Lung (tissue), 12 donors: Measurements from ENCODE around the gene PRAC1. TPM values are rescaled to one million over a fixed set of nuclear protein-coding genes. Genes with fewer than 3 reads are reported as not detected.

Source experiments
- ATAC-seq: fragments of 200-7000 bp; cut with Tn5 transposase; one replicate; pipeline ENCODE4 v1.9.1; 2020; ENCODE audit warnings: moderate number of reproducible peaks; ENCODE audit not compliant: insufficient read depth, low FRiP score
- DNase-seq, 3 donors: peaks; one replicate each; pipeline ENCODE4 v3.0.0-alpha.2; 2013 to 2017
- H3K27ac ChIP-seq, 2 donors: one replicate each; pipeline ENCODE4 v1.5.1; 2013; ENCODE audit warnings: mild to moderate bottlenecking in 2 of 2, moderate library complexity in 2 of 2, control low read depth in 1 of 2, inconsistent platforms in 1 of 2, low read depth in 1 of 2, low read length in 1 of 2
- H3K27me3 ChIP-seq, 3 donors: one replicate each; pipeline ENCODE4 v1.5.1; 2013; ENCODE audit warnings: low read length in 2 of 3; ENCODE audit not compliant: control insufficient read depth in 3 of 3, insufficient read depth in 3 of 3
- H3K36me3 ChIP-seq, 4 donors: one replicate each; pipeline ENCODE4 v1.5.1; 2013; ENCODE audit warnings: low read length in 4 of 4, mild to moderate bottlenecking in 1 of 4, moderate library complexity in 1 of 4; ENCODE audit not compliant: control insufficient read depth in 4 of 4, insufficient read depth in 4 of 4
- H3K4me1 ChIP-seq, 5 donors: one replicate each; pipeline ENCODE4 v1.5.1; 2013; ENCODE audit warnings: low read length in 5 of 5, mild to moderate bottlenecking in 2 of 5, moderate library complexity in 1 of 5; ENCODE audit not compliant: control insufficient read depth in 5 of 5, insufficient read depth in 5 of 5
- H3K4me3 ChIP-seq: one replicate; pipeline ENCODE4 v1.5.1; 2013; ENCODE audit warnings: mild to moderate bottlenecking, control low read depth, moderate library complexity
- H3K9ac ChIP-seq, 2 donors: one replicate each; pipeline ENCODE4 v1.5.1; 2013; ENCODE audit warnings: low read length in 2 of 2, control low read depth in 1 of 2; ENCODE audit not compliant: insufficient read depth in 1 of 2
- H3K9me3 ChIP-seq, 4 donors: one replicate each; pipeline ENCODE4 v1.5.1; 2013; ENCODE audit warnings: low read length in 3 of 4, mild to moderate bottlenecking in 1 of 4, moderate library complexity in 1 of 4; ENCODE audit not compliant: control insufficient read depth in 4 of 4, insufficient read depth in 3 of 4
- CTCF ChIP-seq: IDR thresholded peaks from 2 replicates; pipeline ENCODE4 v1.5.1; 2012; ENCODE audit warnings: mild to moderate bottlenecking; ENCODE audit errors: control extremely low read depth, extremely low read depth
- WGBS, 2 donors: extraction: QIAGEN DNeasy Blood & Tissue Kit; methylation state at CpG; one replicate each; pipeline ENCODE4 v1.1.7; 2013; 5-methylcytosine and 5-hydroxymethylcytosine counted together
- polyA plus RNA-seq, 2 donors: library from polyadenylated mRNA; stranded (reverse); fragments of 200-250 nt; gene quantifications; one replicate each; pipeline ENCODE4 v1.2.1, GENCODE V29; 2013
- total RNA-seq, 2 donors: library from RNA; depleted of rRNA in 1 of 2; stranded (reverse); fragments of >200 nt in 1 of 2; gene quantifications; one replicate each; pipeline ENCODE4 v1.2.1, GENCODE V29; 2014 to 2021
- donor health status: control.
- donor health status: control.
- donor health status: Bipolar disorder and iron deficiency.
- donor health status: healthy.
- donor health status: DM: yes; HTN: yes; CAD: no.

The PRAC1 gene
- total and polyA plus RNA-seq, 4 donors: not detected

DNA sequence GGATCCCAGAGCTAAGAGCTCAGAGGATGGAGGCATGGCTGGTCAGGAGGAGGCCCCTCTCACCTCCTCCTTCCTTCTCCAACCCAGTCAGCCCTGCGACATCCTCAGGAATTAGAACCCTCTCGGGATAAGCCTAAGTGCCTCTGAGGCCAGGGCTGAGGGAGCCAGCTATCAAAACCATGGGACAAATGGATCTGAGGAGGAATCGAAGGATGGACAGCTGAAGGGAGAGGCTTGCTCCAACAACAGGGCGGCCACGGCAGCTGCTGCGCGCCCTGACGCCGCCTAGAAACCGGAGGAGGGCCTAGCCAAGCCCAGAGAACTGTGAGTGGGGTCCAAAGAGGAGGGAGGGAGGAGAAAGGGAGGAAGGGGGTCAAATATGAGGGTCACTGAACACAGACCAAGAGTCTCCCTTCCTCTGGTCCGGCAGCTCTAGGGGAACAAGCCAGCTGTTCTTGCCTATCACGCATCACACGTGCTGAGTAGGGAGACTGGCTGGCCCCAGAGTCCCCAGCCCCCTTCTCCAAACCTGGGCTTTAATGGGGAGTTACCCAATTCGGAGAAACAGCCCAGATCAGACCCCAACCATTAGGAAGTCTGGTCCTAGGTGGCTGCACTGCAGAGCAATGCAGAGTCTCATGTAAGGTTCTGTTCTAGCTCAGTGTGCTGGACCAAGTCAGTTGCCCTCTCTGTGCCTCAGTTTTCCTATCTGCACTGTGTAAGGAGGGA, 12.2 kb upstream of the PRAC1 start:
- H3K4me3 ChIP-seq: no peak overlapping the region
- TF ChIP-seq CTCF: no peak
- H3K4me1 ChIP-seq: peaks cover 0 to under 1% (median 0%) of the 10 kb centered on the region in 5 donors
- H3K9me3 ChIP-seq: peaks cover 0 to 6% (median 0%) of the 10 kb centered on the region in 4 donors
- H3K27ac ChIP-seq: no peak overlapping the region
- H3K9ac ChIP-seq: no peak overlapping the region
- 6 to 10% methylated on average over 14 of the region's 14 CpGs for WGBS, 2 donors
- DNase-seq (no peak), ATAC-seq (no peak)
- H3K36me3 ChIP-seq: no peaks in the 10 kb centered on the region
- H3K27me3 ChIP-seq: peaks cover 3 to 99% (median 98%) of the 10 kb centered on the region in 3 donors

DNA sequence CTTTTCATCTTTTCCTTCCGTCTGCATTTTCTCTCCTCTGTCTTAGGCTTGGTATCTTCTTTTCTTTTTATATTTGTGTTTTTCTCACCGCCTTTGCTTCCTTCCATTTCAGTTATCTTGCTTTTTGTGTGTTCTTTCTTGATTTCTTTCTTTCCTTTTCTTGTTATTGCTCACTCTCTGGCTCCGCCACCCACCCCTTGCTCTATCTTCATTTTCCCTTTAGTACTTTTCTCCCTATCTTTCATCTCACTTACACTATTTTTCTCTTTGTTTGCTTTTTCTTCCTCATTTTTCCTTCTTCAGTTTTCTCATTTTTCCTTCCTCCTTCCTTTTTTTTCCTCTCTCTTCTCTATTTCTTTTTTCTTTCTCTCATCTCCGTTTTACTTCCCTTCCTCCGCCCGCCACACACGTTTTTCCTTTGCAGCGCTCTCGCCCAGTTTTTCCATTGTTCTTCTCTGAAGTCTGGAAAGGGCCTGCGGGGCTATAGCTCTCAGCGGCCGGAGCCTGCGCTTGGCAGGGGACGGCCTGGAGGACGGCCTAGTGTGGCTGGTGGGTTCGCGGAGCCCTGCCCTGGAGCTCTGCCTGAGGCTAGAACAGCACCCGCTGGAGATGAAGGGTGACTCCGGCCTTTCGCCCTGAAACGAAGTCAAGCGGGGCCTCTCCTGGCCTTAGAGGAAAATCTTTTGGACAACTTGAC, 11.5 kb upstream of the PRAC1 start:
- no peak overlapping the region for H3K4me3 ChIP-seq
- 11 to 12% methylated on average over 22 of the region's 22 CpGs for WGBS, 2 donors
- H3K27ac ChIP-seq: no peak overlapping the region
- peaks cover 0 to 3% (median 0%) of the 10 kb centered on the region in 4 donors for H3K9me3 ChIP-seq
- DNase-seq: no peak
- ATAC-seq: no peak
- no peak overlapping the region for H3K9ac ChIP-seq
- H3K27me3 ChIP-seq: peaks cover 3 to 99% (median 97%) of the 10 kb centered on the region in 3 donors
- peaks cover 0 to 5% (median 0%) of the 10 kb centered on the region in 5 donors for H3K4me1 ChIP-seq
- no peaks in the 10 kb centered on the region for H3K36me3 ChIP-seq
- no peak for TF ChIP-seq CTCF

DNA sequence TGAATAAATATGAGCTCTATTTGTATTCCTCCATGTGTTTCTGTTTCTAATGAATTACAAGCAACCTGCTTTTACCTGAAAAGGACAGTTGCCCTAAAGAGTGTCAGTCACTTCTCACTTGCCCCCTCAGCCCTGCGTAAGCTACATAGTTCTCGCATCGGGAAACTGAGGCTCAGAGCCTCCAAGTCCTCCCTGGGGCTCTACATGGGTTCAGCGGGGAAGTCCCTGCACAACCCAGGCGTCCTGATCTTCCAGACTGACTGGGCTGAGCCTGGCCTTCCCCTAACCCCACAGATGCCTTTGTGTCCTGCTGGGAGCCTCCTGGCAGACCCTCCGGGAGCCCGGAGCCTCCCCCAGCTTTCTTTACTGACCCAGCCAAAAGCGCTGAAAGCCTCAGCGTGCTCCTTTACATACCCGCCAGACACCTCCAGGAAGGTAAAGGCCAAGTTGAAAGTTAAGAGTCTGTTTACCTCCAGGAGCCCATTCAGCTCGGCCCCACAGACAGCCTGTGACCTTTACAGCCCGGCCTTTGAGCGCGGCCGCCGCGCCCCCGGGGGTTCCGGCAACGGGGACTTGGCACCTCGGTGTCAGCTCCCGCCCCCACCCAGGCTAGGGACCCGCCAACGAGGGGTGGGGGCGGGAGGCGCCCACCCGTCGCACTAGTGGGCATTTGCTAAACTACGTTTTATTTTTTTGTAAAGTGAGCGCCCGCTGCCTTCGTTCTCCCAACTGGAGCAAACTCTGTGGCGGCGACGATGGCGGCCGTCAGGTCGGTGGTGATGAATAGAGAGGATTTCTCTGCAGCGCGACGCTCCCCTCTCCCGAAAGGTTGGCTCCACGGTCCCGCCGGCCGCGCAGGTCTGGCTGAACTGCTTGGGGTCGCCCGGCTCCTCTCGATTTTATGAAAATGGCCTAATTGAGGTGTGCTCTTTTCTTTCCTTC, 10.6 kb upstream of the PRAC1 start:
- TF ChIP-seq CTCF: no peak
- Histone ChIP-seq H3K4me1 (peaks cover 0 to 12% (median 0%) of the 10 kb centered on the region in 5 donors), H3K27me3 (peaks cover 7 to 99% (median 97%) of the 10 kb centered on the region in 3 donors), H3K4me3 (no peak overlapping the region), H3K9me3 (peaks cover 0 to 4% (median 0%) of the 10 kb centered on the region in 4 donors), H3K36me3 (no peaks in the 10 kb centered on the region), H3K9ac (no peak overlapping the region), H3K27ac (no peak overlapping the region)
- DNase-seq (no peak), ATAC-seq (no peak)
- WGBS, 2 donors: 4 to 5% methylated on average over 50 of the region's 50 CpGs
